PC-9 (cell line): Measurements from ENCODE around the gene MAMLD1. TPM values are rescaled to one million over a fixed set of nuclear protein-coding genes. Genes with fewer than 3 reads are reported as not detected.

Experiments used
- BruUV-seq: library from RNA; stranded (reverse); fragments of 400-500 nt; replicated peaks from 2 replicates; lab custom pipeline; 2021; lab: Mats Ljungman, UMichigan
- CTCF ChIA-PET: fragments of 300-600 bp; sonication (Branson Sonifier 250); formaldehyde crosslinking; loops from one replicate; lab custom pipeline; 2022; ENCODE audit warnings: antibody characterized with exemption; lab: Charles Lee
- POLR2A ChIA-PET: fragments of 300-600 bp; sonication (Branson Sonifier 250); formaldehyde crosslinking; loops from one replicate; lab custom pipeline; 2022; ENCODE audit warnings: antibody characterized with exemption; ENCODE audit not compliant: unreplicated experiment; lab: Charles Lee
- DNase-seq, 2 experiments: peaks; one replicate each; pipeline versions ENCODE4 v3.0.0 to v3.0.0-alpha.2; 2015 to 2022; ENCODE audit warnings: mixed read lengths in 1 of 2
- H2AFZ ChIP-seq: fragments of 200-600 bp; sonication (generic); 2 replicates; pipeline ENCODE4 v1.8.1; 2017; ENCODE audit warnings: antibody characterized with exemption
- H3F3A ChIP-seq: fragments of 200-600 bp; sonication (generic); 2 replicates; pipeline ENCODE4 v1.8.1; 2017; ENCODE audit warnings: antibody characterized with exemption, mild to moderate bottlenecking, low read depth; ENCODE audit not compliant: insufficient read depth
- H3K27ac ChIP-seq: fragments of 200-600 bp; sonication (generic); 2 replicates; pipeline ENCODE4 v1.6.1; 2016; ENCODE audit warnings: mixed run types
- H3K27me3 ChIP-seq: fragments of 200-600 bp; sonication (generic); 2 replicates; pipeline ENCODE4 v1.6.1; 2016; ENCODE audit warnings: low read depth, mixed run types; ENCODE audit not compliant: insufficient read depth
- H3K36me3 ChIP-seq: fragments of 200-600 bp; sonication (generic); 2 replicates; pipeline ENCODE4 v1.6.1; 2016; ENCODE audit warnings: low read depth, mixed run types
- H3K4me1 ChIP-seq: fragments of 200-600 bp; sonication (generic); replicated peaks from 2 replicates; pipeline ENCODE4 v1.6.1; 2016; ENCODE audit warnings: mixed run types; ENCODE audit not compliant: insufficient read depth
- H3K4me2 ChIP-seq: fragments of 200-600 bp; sonication (generic); 2 replicates; pipeline ENCODE4 v1.6.1; 2017; ENCODE audit warnings: mixed run types
- H3K4me3 ChIP-seq: fragments of 200-600 bp; sonication (generic); 2 replicates; pipeline ENCODE4 v1.6.1; 2016; ENCODE audit warnings: mixed run types
- H3K79me2 ChIP-seq: fragments of 200-600 bp; sonication (generic); 2 replicates; pipeline ENCODE4 v1.6.1; 2017; ENCODE audit warnings: low read depth, mixed run types
- H3K9me2 ChIP-seq: fragments of 200-600 bp; sonication (generic); 2 replicates; pipeline ENCODE4 v1.8.1; 2017; ENCODE audit warnings: mild to moderate bottlenecking; ENCODE audit not compliant: insufficient read depth
- H3K9me3 ChIP-seq: fragments of 200-600 bp; sonication (generic); 2 replicates; pipeline ENCODE4 v1.8.1; 2016; ENCODE audit warnings: low read depth; ENCODE audit not compliant: insufficient read depth
- H4K20me1 ChIP-seq: fragments of 200-600 bp; sonication (generic); 2 replicates; pipeline ENCODE4 v1.8.1; 2017; ENCODE audit not compliant: insufficient read depth
- CTCF ChIP-seq: fragments of 200-600 bp; sonication (generic); conservative IDR thresholded peaks from 2 replicates; pipeline ENCODE4 v1.6.1; 2017; ENCODE audit warnings: mixed run types, antibody characterized with exemption, mild to moderate bottlenecking, moderate library complexity
- EZH2 ChIP-seq: fragments of 200-600 bp; sonication (generic); IDR thresholded peaks from 2 replicates; pipeline ENCODE4 v1.8.0; 2017; ENCODE audit warnings: antibody characterized with exemption, low read depth
- intact Hi-C: fragments of 100-400 bp; cut with micrococcal nuclease; formaldehyde crosslinking; loops from one replicate; pipeline ENCODE4 v1.10.0; 2022; ENCODE audit not compliant: unreplicated experiment
- total RNA-seq: library from RNA; stranded (reverse); gene quantifications from 2 replicates; pipeline ENCODE4 v1.2.3, GENCODE V29; 2021

MAMLD1 gene
- total RNA-seq, 1 experiment from 2014 or later, result 2.5 TPM

- Histone ChIP-seq H4K20me1 (no peaks in the 10 kb centered on the region), H3K36me3 (no peaks in the 10 kb centered on the region), H3K4me1 (peaks cover 6% of the 10 kb centered on the region; the same call in 1 of the 2 replicates), H3K4me2 (peak overlapping the region; percentile 99), H3K27ac (no peak overlapping the region), H2AFZ (no peak overlapping the region; the same call in 1 of the 2 replicates), H3K9me3 (no peaks in the 10 kb centered on the region), H3F3A (peaks cover 6% of the 10 kb centered on the region; the same call in 1 of the 2 replicates), H3K9me2 (no peaks in the 10 kb centered on the region), H3K27me3 (peaks cover 14% of the 10 kb centered on the region; the same call in 1 of the 2 replicates), H3K79me2 (no peaks in the 10 kb centered on the region), H3K4me3 (peak overlapping the region; percentile 92; the same call in 1 of the 2 replicates)
- no TSS peak for BruUV-seq
- ChIA-PET CTCF (interaction anchor here (0.6 to 1.4 kb wide), 3 partner anchors 116 to 255 kb away, joined by 3 to 4 read pairs (median 3); no protein-coding TSS in a partner anchor), POLR2A (interaction anchor here (0.6 kb wide), 1 partner anchor 1605 kb away, joined by 6 read pairs; no protein-coding TSS in a partner anchor)
- intact Hi-C loops, result loop anchor here (2.0 to 10.0 kb wide), 3 partner anchors 119 to 351 kb away; no protein-coding TSS in a partner anchor
- no peak for DNase-seq
- no peak for TF ChIP-seq EZH2
- TF ChIP-seq CTCF, result no peak
Measured at GRCh38 chrX:150365990-150366911, 3.1 kb downstream of the MAMLD1 start.

GRCh38 chrX:150366951-150367545, 3.9 kb downstream of the MAMLD1 start:
- TF ChIP-seq EZH2 (no peak), CTCF (no peak)
- H3K27ac ChIP-seq, result no peak overlapping the region
- no peaks in the 10 kb centered on the region for H3K36me3 ChIP-seq
- H3K4me1 ChIP-seq, result peaks cover 1% of the 10 kb centered on the region; the same call in 1 of the 2 replicates
- H3K27me3 ChIP-seq, result peaks cover 6% of the 10 kb centered on the region; the same call in 1 of the 2 replicates
- BruUV-seq, result no TSS peak
- ChIA-PET POLR2A (interaction anchor here (0.6 kb wide), 1 partner anchor 1604 kb away, joined by 6 read pairs; no protein-coding TSS in a partner anchor), CTCF (interaction anchor here (0.6 kb wide), 1 partner anchor 256 kb away, joined by 3 read pairs; no protein-coding TSS in a partner anchor)
- peaks cover 6% of the 10 kb centered on the region; the same call in 1 of the 2 replicates for H3F3A ChIP-seq
- no peaks in the 10 kb centered on the region for H4K20me1 ChIP-seq
- H3K9me3 ChIP-seq, result no peaks in the 10 kb centered on the region
- no peak for DNase-seq
- no peak overlapping the region for H3K4me3 ChIP-seq
- H3K4me2 ChIP-seq, result no peak overlapping the region
- intact Hi-C loops, result loop anchor here (10.0 kb wide), 1 partner anchor 222 kb away; no protein-coding TSS in a partner anchor
- no peaks in the 10 kb centered on the region for H3K79me2 ChIP-seq
- no peaks in the 10 kb centered on the region for H3K9me2 ChIP-seq
- H2AFZ ChIP-seq, result no peak overlapping the region
